Duodenal mucosa (tissue), 2 donors: ENCODE results near the gene C1orf105.
A peak's percentile ranks its signal among the peaks of the same experiment; 100 is the strongest.

Experiments used
- H3K27ac ChIP-seq: one replicate; pipeline ENCODE4 v1.7.0; 2013; ENCODE audit warnings: low read depth, low read length
- H3K27me3 ChIP-seq, 2 donors: one replicate each; pipeline ENCODE4 v1.7.0; 2013; ENCODE audit warnings: low read length in 2 of 2, control low read depth in 1 of 2; ENCODE audit not compliant: insufficient read depth in 2 of 2, control insufficient read depth in 1 of 2
- H3K36me3 ChIP-seq, 2 donors: one replicate each; pipeline ENCODE4 v1.7.0; 2013; ENCODE audit warnings: low read length in 2 of 2, control low read depth in 1 of 2; ENCODE audit not compliant: insufficient read depth in 2 of 2, control insufficient read depth in 1 of 2
- H3K4me1 ChIP-seq, 2 donors: one replicate each; pipeline ENCODE4 v1.7.0; 2013; ENCODE audit warnings: low read length in 2 of 2, control low read depth in 1 of 2; ENCODE audit not compliant: insufficient read depth in 2 of 2, control insufficient read depth in 1 of 2
- H3K4me3 ChIP-seq, 2 donors: one replicate each; pipeline ENCODE4 v1.7.0; 2013; ENCODE audit warnings: low read length in 2 of 2, low read depth in 1 of 2
- H3K9ac ChIP-seq, 2 donors: one replicate each; pipeline ENCODE4 v1.7.0; 2013; ENCODE audit warnings: low read length in 2 of 2, low read depth in 1 of 2
- H3K9me3 ChIP-seq, 2 donors: one replicate each; pipeline ENCODE4 v1.7.0; 2013; ENCODE audit warnings: low read length in 2 of 2, control low read depth in 1 of 2; ENCODE audit not compliant: control insufficient read depth in 1 of 2

Gene C1orf105

GRCh38 chr1:172394811-172395210 lies 25.7 kb upstream of the C1orf105 start:
- H3K9ac ChIP-seq, result no peak overlapping the region
- no peak overlapping the region for H3K4me3 ChIP-seq
- no peaks in the 10 kb centered on the region for H3K9me3 ChIP-seq
- H3K4me1 ChIP-seq, result peaks cover 11 to 13% of the 10 kb centered on the region in 2 donors
- no peak overlapping the region for H3K27ac ChIP-seq
- H3K36me3 ChIP-seq, result no peaks in the 10 kb centered on the region
- no peaks in the 10 kb centered on the region for H3K27me3 ChIP-seq

- Histone ChIP-seq H3K27me3 (no peaks in the 10 kb centered on the region), H3K27ac (no peak overlapping the region), H3K9ac (no peak overlapping the region), H3K36me3 (no peaks in the 10 kb centered on the region), H3K4me3 (no peak overlapping the region), H3K9me3 (no peaks in the 10 kb centered on the region), H3K4me1 (peaks cover 11 to 18% of the 10 kb centered on the region in 2 donors)
Observed at GRCh38 chr1:172395576-172395975, 24.9 kb upstream of the C1orf105 start.

- Histone ChIP-seq H3K9ac (no peak overlapping the region), H3K4me1 (peaks cover 11 to 18% of the 10 kb centered on the region in 2 donors), H3K36me3 (no peaks in the 10 kb centered on the region), H3K27ac (no peak overlapping the region), H3K9me3 (no peaks in the 10 kb centered on the region), H3K27me3 (no peaks in the 10 kb centered on the region), H3K4me3 (no peak overlapping the region)
Observed at GRCh38 chr1:172397221-172397620, 23.3 kb upstream of the C1orf105 start.

GRCh38 chr1:172397633-172398032 lies 22.9 kb upstream of the C1orf105 start:
- Histone ChIP-seq H3K4me3 (no peak overlapping the region), H3K36me3 (no peaks in the 10 kb centered on the region), H3K27me3 (no peaks in the 10 kb centered on the region), H3K27ac (no peak overlapping the region), H3K9ac (no peak overlapping the region), H3K4me1 (peaks cover 11 to 18% of the 10 kb centered on the region in 2 donors), H3K9me3 (no peaks in the 10 kb centered on the region)

- Histone ChIP-seq H3K9ac (no peak overlapping the region), H3K36me3 (no peaks in the 10 kb centered on the region), H3K27ac (no peak overlapping the region), H3K4me1 (peaks cover 11 to 18% of the 10 kb centered on the region in 2 donors), H3K4me3 (no peak overlapping the region), H3K27me3 (no peaks in the 10 kb centered on the region), H3K9me3 (no peaks in the 10 kb centered on the region)
Observed at GRCh38 chr1:172398193-172398592, 22.3 kb upstream of the C1orf105 start.

GRCh38 chr1:172398970-172399755 lies 21.3 kb upstream of the C1orf105 start:
- no peaks in the 10 kb centered on the region for H3K36me3 ChIP-seq
- peak overlapping the region; percentile 33 to 62 for H3K4me3 ChIP-seq
- peak overlapping the region; percentile 27 to 41 for H3K9ac ChIP-seq
- peaks cover 8 to 16% of the 10 kb centered on the region in 2 donors for H3K4me1 ChIP-seq
- peak overlapping the region; percentile 32 for H3K27ac ChIP-seq
- H3K9me3 ChIP-seq, result no peaks in the 10 kb centered on the region
- no peaks in the 10 kb centered on the region for H3K27me3 ChIP-seq

- H3K9me3 ChIP-seq, result no peaks in the 10 kb centered on the region
- no peaks in the 10 kb centered on the region for H3K27me3 ChIP-seq
- peaks cover 0 to 9% of the 10 kb centered on the region in 2 donors for H3K4me1 ChIP-seq
- H3K27ac ChIP-seq, result no peak overlapping the region
- no peak overlapping the region for H3K4me3 ChIP-seq
- no peak overlapping the region for H3K9ac ChIP-seq
- H3K36me3 ChIP-seq, result no peaks in the 10 kb centered on the region
Observed at GRCh38 chr1:172399756-172400721, 20.4 kb upstream of the C1orf105 start.

GRCh38 chr1:172400722-172401105 lies 19.8 kb upstream of the C1orf105 start:
- Histone ChIP-seq H3K9me3 (no peaks in the 10 kb centered on the region), H3K36me3 (no peaks in the 10 kb centered on the region), H3K27ac (no peak overlapping the region), H3K27me3 (no peaks in the 10 kb centered on the region), H3K4me3 (no peak overlapping the region), H3K4me1 (peaks cover 0 to 9% of the 10 kb centered on the region in 2 donors), H3K9ac (no peak overlapping the region)

GRCh38 chr1:172401477-172401876 lies 19.0 kb upstream of the C1orf105 start:
- Histone ChIP-seq H3K4me3 (no peak overlapping the region), H3K27ac (no peak overlapping the region), H3K9ac (no peak overlapping the region), H3K9me3 (no peaks in the 10 kb centered on the region), H3K36me3 (no peaks in the 10 kb centered on the region), H3K27me3 (no peaks in the 10 kb centered on the region), H3K4me1 (peaks cover 0 to 9% of the 10 kb centered on the region in 2 donors)

GRCh38 chr1:172401892-172402291 lies 18.6 kb upstream of the C1orf105 start:
- no peaks in the 10 kb centered on the region for H3K9me3 ChIP-seq
- no peaks in the 10 kb centered on the region for H3K36me3 ChIP-seq
- peaks cover 0 to 9% of the 10 kb centered on the region in 2 donors for H3K4me1 ChIP-seq
- H3K27ac ChIP-seq, result no peak overlapping the region
- no peaks in the 10 kb centered on the region for H3K27me3 ChIP-seq
- no peak overlapping the region for H3K9ac ChIP-seq
- H3K4me3 ChIP-seq, result no peak overlapping the region
